GM20000 (cell line): ENCODE data around the gene HDAC4.

Experiments used
- DNase-seq: peaks from one replicate; pipeline ENCODE4 v3.0.0; 2012; ENCODE audit warnings: low spot score
- TF ChIP-seq, protein P1 (sequence below): IDR thresholded peaks from 2 replicates; pipeline ENCODE4 v1.5.1; 2012; ENCODE audit warnings: mild to moderate bottlenecking, control low read depth; ENCODE audit errors: extremely low read depth, missing control alignments

HDAC4 gene

DNA sequence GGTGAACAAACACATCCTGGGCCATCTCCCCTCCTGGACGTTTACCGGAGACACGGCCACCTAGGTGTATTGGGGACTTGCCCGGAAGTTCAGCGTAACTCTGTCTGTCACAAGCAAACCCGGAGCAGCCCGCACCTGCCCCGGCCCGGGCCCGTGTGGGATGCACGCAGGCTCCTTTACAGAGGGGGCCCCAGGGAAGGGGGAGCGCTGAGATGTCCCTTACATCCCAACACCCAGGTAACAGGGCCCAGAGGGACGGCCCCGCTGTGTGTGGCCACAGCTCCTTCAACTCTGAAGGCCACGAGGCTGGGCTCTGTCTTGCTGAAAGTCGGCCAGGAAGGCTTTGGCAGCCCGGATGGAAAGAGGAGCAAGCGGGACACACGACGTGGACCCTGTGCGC lies 340.1 kb downstream of the HDAC4 start:
- DNase-seq: no peak
- TF ChIP-seq, protein P1, sequence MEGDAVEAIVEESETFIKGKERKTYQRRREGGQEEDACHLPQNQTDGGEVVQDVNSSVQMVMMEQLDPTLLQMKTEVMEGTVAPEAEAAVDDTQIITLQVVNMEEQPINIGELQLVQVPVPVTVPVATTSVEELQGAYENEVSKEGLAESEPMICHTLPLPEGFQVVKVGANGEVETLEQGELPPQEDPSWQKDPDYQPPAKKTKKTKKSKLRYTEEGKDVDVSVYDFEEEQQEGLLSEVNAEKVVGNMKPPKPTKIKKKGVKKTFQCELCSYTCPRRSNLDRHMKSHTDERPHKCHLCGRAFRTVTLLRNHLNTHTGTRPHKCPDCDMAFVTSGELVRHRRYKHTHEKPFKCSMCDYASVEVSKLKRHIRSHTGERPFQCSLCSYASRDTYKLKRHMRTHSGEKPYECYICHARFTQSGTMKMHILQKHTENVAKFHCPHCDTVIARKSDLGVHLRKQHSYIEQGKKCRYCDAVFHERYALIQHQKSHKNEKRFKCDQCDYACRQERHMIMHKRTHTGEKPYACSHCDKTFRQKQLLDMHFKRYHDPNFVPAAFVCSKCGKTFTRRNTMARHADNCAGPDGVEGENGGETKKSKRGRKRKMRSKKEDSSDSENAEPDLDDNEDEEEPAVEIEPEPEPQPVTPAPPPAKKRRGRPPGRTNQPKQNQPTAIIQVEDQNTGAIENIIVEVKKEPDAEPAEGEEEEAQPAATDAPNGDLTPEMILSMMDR: no peak

- no peak for DNase-seq
- TF ChIP-seq, protein P1: no peak
Measured at GRCh38 chr2:239059854-239060253, 341.0 kb downstream of the HDAC4 start.

DNA sequence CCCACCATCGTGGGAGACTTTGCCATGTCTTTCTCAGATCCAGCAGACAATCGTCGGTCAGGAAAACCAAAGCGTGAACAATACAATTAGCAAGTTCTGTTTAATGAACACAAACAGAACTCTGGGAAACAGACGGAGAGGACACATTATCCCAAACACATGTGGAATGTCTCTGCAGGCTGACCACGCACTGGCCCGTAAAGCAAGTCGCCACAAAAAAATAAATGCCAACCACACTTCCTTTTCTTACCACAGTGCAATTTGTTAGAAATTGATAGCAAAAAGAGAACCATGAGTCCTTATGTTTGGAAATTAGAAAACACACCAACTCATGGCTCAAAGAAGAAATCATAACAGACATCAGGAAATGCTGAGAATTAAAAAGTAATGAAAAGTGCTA lies 342.1 kb downstream of the HDAC4 start:
- DNase-seq: no peak
- TF ChIP-seq, protein P1: no peak

DNA sequence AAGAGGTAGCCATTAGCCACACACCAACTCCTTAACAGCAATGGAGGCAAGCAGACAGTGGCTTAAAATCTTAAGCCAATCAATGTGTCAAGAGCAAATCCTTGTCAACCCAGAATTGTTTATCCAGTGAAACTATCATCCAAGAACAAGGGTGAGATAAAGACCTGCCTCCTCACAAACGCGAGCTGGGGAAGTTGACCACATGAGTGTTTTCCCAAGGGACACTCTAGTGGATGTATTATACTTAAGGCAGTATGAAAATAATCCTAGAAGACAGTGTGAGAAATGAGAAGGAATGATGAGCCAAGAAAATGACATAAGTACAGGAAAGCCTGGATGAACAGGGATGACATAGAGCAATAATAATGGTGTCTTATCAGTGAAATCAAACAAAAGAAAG lies 343.3 kb downstream of the HDAC4 start:
- DNase-seq: no peak
- TF ChIP-seq, protein P1: no peak

DNA sequence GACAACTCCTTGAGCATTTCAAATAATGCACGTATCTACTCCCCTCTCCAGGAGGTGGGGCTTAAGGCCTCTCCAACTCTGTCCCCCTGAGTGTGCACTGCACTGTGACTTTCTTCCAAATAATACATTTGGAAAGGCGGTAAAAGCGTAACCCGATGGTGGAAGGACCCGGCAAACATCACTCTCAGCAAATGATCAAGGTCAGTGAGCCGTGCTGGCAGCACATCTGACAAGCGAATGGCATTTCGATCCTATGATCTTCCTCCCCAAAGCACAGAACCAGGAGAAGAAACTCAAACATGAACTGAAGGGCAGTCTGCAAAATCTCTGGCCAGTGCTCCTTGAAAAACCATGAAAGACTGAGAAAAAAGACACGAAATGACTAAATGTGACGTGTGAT lies 344.2 kb downstream of the HDAC4 start:
- TF ChIP-seq, protein P1: no peak
- DNase-seq: no peak

DNA sequence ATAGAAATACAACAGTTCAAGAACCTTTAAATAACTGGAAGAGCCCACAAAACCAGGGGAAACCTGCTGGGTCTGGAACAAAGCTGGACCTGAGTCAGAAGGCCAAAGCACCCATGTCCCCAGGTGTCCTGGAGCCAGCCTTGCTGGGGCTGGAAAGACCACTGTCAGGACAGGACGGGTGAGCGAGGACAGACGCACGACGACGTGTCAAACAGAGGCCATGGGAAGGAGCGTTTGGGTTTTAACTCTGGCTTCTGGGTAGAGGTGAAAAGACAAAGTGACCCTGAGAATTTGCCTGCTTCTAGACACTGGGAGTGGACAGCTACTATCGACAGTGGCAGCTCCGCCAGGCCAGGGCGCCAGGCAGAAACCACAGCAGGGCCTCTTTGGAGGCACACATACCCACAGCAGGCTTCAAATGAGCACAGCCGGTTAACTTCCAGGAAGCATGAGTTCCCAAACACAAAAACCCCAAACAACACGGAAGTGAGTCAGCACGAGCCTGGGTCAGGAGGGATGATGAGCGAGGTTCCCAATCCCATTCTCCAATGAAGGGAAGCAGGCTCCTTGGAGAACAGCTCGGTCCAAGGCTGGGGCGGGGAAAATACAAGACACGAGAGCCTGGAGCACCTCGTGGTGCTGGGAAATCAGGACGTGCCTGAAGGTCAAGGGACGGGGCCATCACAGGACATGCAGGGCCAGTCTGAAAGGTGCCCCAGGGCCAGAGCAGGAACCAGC lies 344.9 kb downstream of the HDAC4 start:
- DNase-seq: no peak
- TF ChIP-seq, protein P1: no peak

- TF ChIP-seq, protein P1: no peak
- DNase-seq: no peak
Measured at GRCh38 chr2:239054921-239055320, 345.9 kb downstream of the HDAC4 start.
